Kidney (tissue), 22 donors: ENCODE measurements around the gene SAMD13. TPM values are rescaled to one million over a fixed set of nuclear protein-coding genes. Genes with fewer than 3 reads are reported as not detected.

Experiments used
- DNase-seq, 5 donors: peaks; one replicate each; pipeline ENCODE4 v3.0.0-alpha.2; 2013 to 2020
- FAIRE-seq: peaks from 2 replicates; lab custom pipeline; 2012; peaks lifted over from hg19 to GRCh38; lab: Jason Lieb, UNC
- H3K27ac ChIP-seq, 2 donors: one replicate each; pipeline ENCODE4 v1.7.0; 2013; ENCODE audit warnings: low read depth in 2 of 2, low read length in 2 of 2, inconsistent platforms in 1 of 2
- H3K27me3 ChIP-seq: one replicate; pipeline ENCODE4 v1.7.1; 2013; ENCODE audit warnings: low read length, inconsistent platforms; ENCODE audit not compliant: control insufficient read depth, insufficient read depth
- H3K36me3 ChIP-seq, 3 donors: one replicate each; pipeline versions ENCODE4 v1.7.0 to v1.7.1; 2013; ENCODE audit warnings: low read length in 3 of 3, control low read depth in 1 of 3, inconsistent platforms in 1 of 3; ENCODE audit not compliant: insufficient read depth in 3 of 3, control insufficient read depth in 2 of 3
- H3K4me1 ChIP-seq, 3 donors: one replicate each; pipeline versions ENCODE4 v1.7.0 to v1.7.1; 2013; ENCODE audit warnings: low read length in 3 of 3, inconsistent platforms in 1 of 3, low read depth in 1 of 3; ENCODE audit not compliant: control insufficient read depth in 2 of 3, insufficient read depth in 2 of 3
- H3K4me3 ChIP-seq, 3 donors: one replicate each; pipeline versions ENCODE4 v1.7.0 to v1.8.1; 2013; ENCODE audit warnings: low read length in 3 of 3, control low read depth in 1 of 3, inconsistent platforms in 1 of 3
- H3K9ac ChIP-seq, 3 donors: one replicate each; pipeline versions ENCODE4 v1.7.0 to v1.7.1; 2013; ENCODE audit warnings: low read length in 3 of 3, control low read depth in 1 of 3, inconsistent platforms in 1 of 3
- H3K9me3 ChIP-seq, 3 donors: one replicate each; pipeline versions ENCODE4 v1.7.0 to v1.7.1; 2013; ENCODE audit warnings: low read length in 3 of 3, control low read depth in 1 of 3, inconsistent platforms in 1 of 3; ENCODE audit not compliant: control insufficient read depth in 2 of 3, insufficient read depth in 1 of 3
- intact Hi-C: fragments of 100-400 bp; cut with DNase I; formaldehyde crosslinking; loops from one replicate; pipeline ENCODE4 v1.11.1; 2022
- long read RNA-seq, 10 donors: library from polyadenylated mRNA in 1 of 10; unstranded in 1 of 10; transcript quantifications; one replicate each; pipeline ENCODE4 v2.0.0 and lab custom pipeline, GENCODE V29; 2021 to 2026
- polyA plus RNA-seq: library from polyadenylated mRNA; stranded (reverse); fragments of 350-450 nt; fragmentation: Illumina TruSeq; extraction: RNeasy Lipid Tissue Mini Kit (QIAGEN cat#74804); gene quantifications from one replicate; pipeline ENCODE4 v1.2.3, GENCODE V29; 2014; ENCODE audit warnings: low read depth, low replicate concordance; ENCODE audit not compliant: insufficient read depth
- total RNA-seq: library from RNA; stranded (reverse); fragmentation: NEBNext Ultra II Directional; extraction: Animal tissue kit (Norgen Biotek cat#: 25700); gene quantifications from one replicate; pipeline ENCODE4 v1.2.1, GENCODE V29; 2021
- TF ChIP-seq, protein P1 (sequence below): IDR thresholded peaks from 3 replicates; pipeline ENCODE4 v1.5.1; 2012; ENCODE audit warnings: mild to moderate bottlenecking, moderate library complexity, borderline replicate concordance; ENCODE audit not compliant: insufficient read depth; ENCODE audit errors: extremely low read depth
- donor health status: control.
- donor health status: control.
- donor health status: control.
- donor health status: control.
- donor health status: control.
- donor health status: DM: yes; HTN: yes; CAD: no.
- donor health status: Normal renal cell carcinoma (clear cell type).

SAMD13 gene, protein sequence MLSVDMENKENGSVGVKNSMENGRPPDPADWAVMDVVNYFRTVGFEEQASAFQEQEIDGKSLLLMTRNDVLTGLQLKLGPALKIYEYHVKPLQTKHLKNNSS
- total RNA-seq = 4.5 TPM
- polyA plus RNA-seq = 2.9 TPM
- long read RNA-seq, donor 1 = 0 reads
- long read RNA-seq, donor 2, partial matches to known transcripts = 0 of 2 reads
- long read RNA-seq, donor 2, other reads (novel, unspliced or antisense) = 0 of 2 reads
- long read RNA-seq, donor 3, partial matches to known transcripts = 0 of 3 reads
- long read RNA-seq, donor 3, other reads (novel, unspliced or antisense) = 0 of 3 reads
- long read RNA-seq, donor 4 = 0 reads
- long read RNA-seq, donor 5 = 0 reads
- long read RNA-seq, donor 6, partial matches to known transcripts = 0 of 6 reads
- long read RNA-seq, donor 6, other reads (novel, unspliced or antisense) = 0 of 6 reads
- long read RNA-seq, donor 7 = 0 reads
- long read RNA-seq, donor 8, partial matches to known transcripts = 0 of 1 reads
- long read RNA-seq, donor 8, other reads (novel, unspliced or antisense) = 0 of 1 reads
- long read RNA-seq, donor 9, partial matches to known transcripts = 0 of 1 reads
- long read RNA-seq, donor 9, other reads (novel, unspliced or antisense) = 0 of 1 reads
- long read RNA-seq, donor 10 = 0 reads

DNA sequence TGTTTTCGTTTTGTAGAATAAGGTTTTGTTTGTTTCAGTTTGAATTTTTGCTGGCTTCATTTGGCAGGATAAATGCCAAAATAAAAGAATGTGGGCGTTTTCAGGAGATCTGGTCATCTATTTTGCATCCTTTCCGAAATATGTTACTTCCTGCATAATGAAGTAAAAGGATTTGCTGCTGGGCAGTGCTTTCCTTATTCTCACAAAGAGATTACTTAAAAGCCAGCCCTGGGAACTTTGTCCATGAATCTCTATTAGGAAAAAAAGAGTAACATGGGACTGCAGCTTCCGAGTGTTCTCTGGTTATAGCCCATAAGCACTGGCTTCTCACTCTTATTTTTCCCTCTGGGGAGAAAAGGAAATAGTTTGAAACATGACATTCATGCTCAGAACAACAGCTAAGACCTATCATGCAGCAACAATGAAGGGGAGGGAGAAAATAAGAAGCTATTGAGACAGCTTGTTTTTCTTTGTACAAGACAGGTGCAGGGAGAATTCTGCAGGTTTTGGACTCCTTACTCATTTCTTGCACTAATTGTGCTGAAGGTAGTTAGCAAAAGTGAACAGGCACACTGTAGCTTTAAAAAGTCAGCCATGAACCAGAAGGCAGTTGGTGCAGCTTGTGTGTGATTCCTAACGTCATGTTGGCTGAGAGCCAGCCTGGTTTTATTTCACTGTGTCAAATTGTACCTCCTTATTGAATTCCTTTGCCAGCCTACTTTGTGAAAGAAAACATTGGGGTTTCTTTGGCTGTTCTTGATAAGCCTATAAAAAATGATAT lies at the start of gene SAMD13:
Gene SAMD13, plus strand, starts transcription at position 705 of the 781 bp plus-strand sequence. CDS start 1,527 bp downstream, outside the sequence.
- no peak for FAIRE-seq
- Histone ChIP-seq H3K4me3 (peak within 1 kb of the TSS; percentile 63 to 73 (median 66)), H3K9ac (peak within 1 kb of the TSS; percentile 38 to 54 (median 50)), H3K27ac (peak within 1 kb of the TSS in 1 of 2 donors; percentile 15), H3K4me1 (peaks cover 0 to 16% (median 8%) of the 10 kb centered on the region in 3 donors), H3K36me3 (no peaks in the 10 kb centered on the region), H3K27me3 (no peaks in the 10 kb centered on the region), H3K9me3 (no peaks in the 10 kb centered on the region)
- TF ChIP-seq, protein P1, sequence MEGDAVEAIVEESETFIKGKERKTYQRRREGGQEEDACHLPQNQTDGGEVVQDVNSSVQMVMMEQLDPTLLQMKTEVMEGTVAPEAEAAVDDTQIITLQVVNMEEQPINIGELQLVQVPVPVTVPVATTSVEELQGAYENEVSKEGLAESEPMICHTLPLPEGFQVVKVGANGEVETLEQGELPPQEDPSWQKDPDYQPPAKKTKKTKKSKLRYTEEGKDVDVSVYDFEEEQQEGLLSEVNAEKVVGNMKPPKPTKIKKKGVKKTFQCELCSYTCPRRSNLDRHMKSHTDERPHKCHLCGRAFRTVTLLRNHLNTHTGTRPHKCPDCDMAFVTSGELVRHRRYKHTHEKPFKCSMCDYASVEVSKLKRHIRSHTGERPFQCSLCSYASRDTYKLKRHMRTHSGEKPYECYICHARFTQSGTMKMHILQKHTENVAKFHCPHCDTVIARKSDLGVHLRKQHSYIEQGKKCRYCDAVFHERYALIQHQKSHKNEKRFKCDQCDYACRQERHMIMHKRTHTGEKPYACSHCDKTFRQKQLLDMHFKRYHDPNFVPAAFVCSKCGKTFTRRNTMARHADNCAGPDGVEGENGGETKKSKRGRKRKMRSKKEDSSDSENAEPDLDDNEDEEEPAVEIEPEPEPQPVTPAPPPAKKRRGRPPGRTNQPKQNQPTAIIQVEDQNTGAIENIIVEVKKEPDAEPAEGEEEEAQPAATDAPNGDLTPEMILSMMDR = no peak
- DNase-seq = peak; percentile 57 to 96 (median 81)
- intact Hi-C loops = no loop called here

GRCh38 chr1:84253036-84253435 lies 48.5 kb upstream of the SAMD13 start:
- intact Hi-C loops = no loop called here
- H3K9ac ChIP-seq = no peak overlapping the region
- H3K36me3 ChIP-seq = no peaks in the 10 kb centered on the region
- no peak overlapping the region for H3K4me3 ChIP-seq
- FAIRE-seq (no peak), DNase-seq (no peak)
- TF ChIP-seq, protein P1 = no peak
- no peak overlapping the region for H3K27ac ChIP-seq
- no peaks in the 10 kb centered on the region for H3K4me1 ChIP-seq
- no peaks in the 10 kb centered on the region for H3K27me3 ChIP-seq
- H3K9me3 ChIP-seq = peaks cover 0 to 5% (median 0%) of the 10 kb centered on the region in 3 donors

GRCh38 chr1:84253891-84254290 lies 47.6 kb upstream of the SAMD13 start:
- no peaks in the 10 kb centered on the region for H3K36me3 ChIP-seq
- no peaks in the 10 kb centered on the region for H3K4me1 ChIP-seq
- no peak overlapping the region for H3K4me3 ChIP-seq
- no peaks in the 10 kb centered on the region for H3K27me3 ChIP-seq
- DNase-seq (peak in 1 of 5 donors; percentile 78), FAIRE-seq (no peak)
- intact Hi-C loops = no loop called here
- H3K27ac ChIP-seq = no peak overlapping the region
- no peak overlapping the region for H3K9ac ChIP-seq
- H3K9me3 ChIP-seq = peaks cover 0 to 5% (median 0%) of the 10 kb centered on the region in 3 donors
- TF ChIP-seq, protein P1 = no peak
